Motor neuron (in vitro differentiated cells): Measurements from ENCODE around the gene OGA. TPM values are rescaled to one million over a fixed set of nuclear protein-coding genes. Genes with fewer than 3 reads are reported as not detected.

ENCODE experiments used
- ATAC-seq, 8 experiments: fragments of 200-7000 bp; cut with Tn5 transposase; replicated peaks in 6 of 8; 2 replicates each; pipeline ENCODE4 v1.8.0; 2021; ENCODE audit warnings: mild to moderate bottlenecking in 8 of 8, moderate library complexity in 8 of 8
- H3K27ac ChIP-seq, 2 donors: fragments of 250-450 bp; sonication (Bioruptor Pico); 2 replicates each; pipeline ENCODE4 v1.9.0; 2021; ENCODE audit warnings: antibody characterized with exemption in 2 of 2, mild to moderate bottlenecking in 2 of 2, moderate library complexity in 1 of 2
- H3K4me1 ChIP-seq, 2 donors: fragments of 250-450 bp; sonication (Bioruptor Pico); replicated peaks in 1 of 2; 2 replicates each; pipeline ENCODE4 v1.6.1; 2021; ENCODE audit warnings: antibody characterized with exemption in 2 of 2, mild to moderate bottlenecking in 2 of 2, moderate library complexity in 1 of 2
- H3K4me3 ChIP-seq, 5 donors: fragments of 250-450 bp; sonication (Bioruptor Pico); 2 replicates each; pipeline ENCODE4 v1.9.0; 2021; ENCODE audit warnings: antibody characterized with exemption in 5 of 5, mild to moderate bottlenecking in 5 of 5, moderate library complexity in 4 of 5
- WGBS, 10 experiments: fragments of 450-650 bp; shearing (Covaris generic); methylation state at CpG; one replicate each; pipeline ENCODE4 v1.0.0; 2022; 5-methylcytosine and 5-hydroxymethylcytosine counted together
- in situ Hi-C, 9 experiments: fragments of 400-800 bp; cut with MboI; loops; one replicate each; pipeline ENCODE4 v1.15.0; 2021; ENCODE audit warnings: low sequenced_read_pairs in 9 of 9, low pct_unique_long_range_greater_than_20kb in 2 of 9; ENCODE audit not compliant: unreplicated experiment in 9 of 9
- total RNA-seq, 8 experiments: library from RNA; unstranded; fragments of 300-600 nt; gene quantifications; 2 replicates each; pipeline versions ENCODE4 v1.2.3 to v1.2.4, GENCODE V29; 2022

Gene OGA
- total RNA-seq, 8 experiments from 2014 or later: 70.5 to 193 (median 171) TPM

- in situ Hi-C loops: loop anchor here in 4 of 9 experiments (10.0 to 25.0 kb wide), 2 partner anchors 158 to 166 kb away; no protein-coding TSS in a partner anchor
- peaks cover 15 to 20% of the 10 kb centered on the region in 2 donors for H3K4me1 ChIP-seq
- 67 to 100% (median 84%) methylated on average over 1 to 10 of the region's 41 CpGs; no CpG with 5 or more reads in 4 of the 10 experiments for WGBS, 10 experiments
These were observed 47.7 kb downstream of the OGA start for GRCh38 chr10:101770331-101771215.

GRCh38 chr10:101769541-101770180, 48.6 kb downstream of the OGA start:
- WGBS, 10 experiments: 83% methylated on average over 1 of the region's 5 CpGs; no CpG with 5 or more reads in 9 of the 10 experiments
- in situ Hi-C loops: loop anchor here in 4 of 9 experiments (10.0 to 25.0 kb wide), 2 partner anchors 157 to 165 kb away; no protein-coding TSS in a partner anchor
- ATAC-seq: no peak
- no peak overlapping the region for H3K27ac ChIP-seq
- peaks cover 15 to 18% of the 10 kb centered on the region in 2 donors for H3K4me1 ChIP-seq
- H3K4me3 ChIP-seq: no peak overlapping the region

More at GRCh38 chr10:101770331-101771215, 47.7 kb downstream of the OGA start:
- no peak overlapping the region for H3K4me3 ChIP-seq
- ATAC-seq: no peak
- H3K27ac ChIP-seq: no peak overlapping the region

- WGBS, 10 experiments: 50 to 100% (median 93%) methylated on average over 1 to 5 of the region's 8 CpGs; no CpG with 5 or more reads in 6 of the 10 experiments
- Histone ChIP-seq H3K4me1 (peaks cover 14 to 15% of the 10 kb centered on the region in 2 donors), H3K4me3 (no peak overlapping the region), H3K27ac (no peak overlapping the region)
- in situ Hi-C loops: loop anchor here in 2 of 9 experiments (25.0 kb wide), 1 partner anchor 156 kb away; no protein-coding TSS in a partner anchor
- no peak for ATAC-seq
These were observed 49.5 kb downstream of the OGA start for GRCh38 chr10:101768791-101769170.

- Histone ChIP-seq H3K4me1 (peaks cover 9 to 13% of the 10 kb centered on the region in 2 donors), H3K27ac (no peak overlapping the region), H3K4me3 (no peak overlapping the region)
- in situ Hi-C loops: loop anchor here in 2 of 9 experiments (25.0 kb wide), 1 partner anchor 156 kb away; no protein-coding TSS in a partner anchor
- peak in 1 of 8 experiments; percentile 21 for ATAC-seq
- 22 to 63% (median 50%) methylated on average over 1 to 7 of the region's 14 CpGs; no CpG with 5 or more reads in 5 of the 10 experiments for WGBS, 10 experiments
These were observed 50.1 kb downstream of the OGA start for GRCh38 chr10:101767966-101768790.

DNA sequence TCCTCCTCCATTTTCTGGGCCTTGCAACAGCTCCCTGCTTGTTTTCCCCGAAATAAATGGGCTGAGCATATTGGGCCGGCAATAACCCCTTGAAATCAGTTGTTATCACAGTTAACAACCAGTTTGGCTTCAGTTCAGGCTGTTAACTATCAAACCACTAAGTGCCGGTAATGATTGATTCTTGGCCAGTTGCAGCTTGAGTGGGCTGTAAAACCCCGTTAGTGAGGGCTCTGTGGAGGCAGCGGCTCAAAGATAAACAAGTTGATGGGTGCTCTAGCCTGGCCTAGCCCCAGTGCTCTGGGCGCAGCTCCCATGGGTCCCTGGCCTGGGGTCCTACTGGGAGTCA, 50.7 kb downstream of the OGA start:
- in situ Hi-C loops: loop anchor here in 2 of 9 experiments (25.0 kb wide), 1 partner anchor 155 kb away; no protein-coding TSS in a partner anchor
- 0 to 57% (median 40%) methylated on average over 1 to 2 of the region's 6 CpGs; no CpG with 5 or more reads in 7 of the 10 experiments for WGBS, 10 experiments
- Histone ChIP-seq H3K4me3 (no peak overlapping the region), H3K27ac (no peak overlapping the region), H3K4me1 (peaks cover 7% of the 10 kb centered on the region in 2 donors)
- ATAC-seq: no peak

DNA sequence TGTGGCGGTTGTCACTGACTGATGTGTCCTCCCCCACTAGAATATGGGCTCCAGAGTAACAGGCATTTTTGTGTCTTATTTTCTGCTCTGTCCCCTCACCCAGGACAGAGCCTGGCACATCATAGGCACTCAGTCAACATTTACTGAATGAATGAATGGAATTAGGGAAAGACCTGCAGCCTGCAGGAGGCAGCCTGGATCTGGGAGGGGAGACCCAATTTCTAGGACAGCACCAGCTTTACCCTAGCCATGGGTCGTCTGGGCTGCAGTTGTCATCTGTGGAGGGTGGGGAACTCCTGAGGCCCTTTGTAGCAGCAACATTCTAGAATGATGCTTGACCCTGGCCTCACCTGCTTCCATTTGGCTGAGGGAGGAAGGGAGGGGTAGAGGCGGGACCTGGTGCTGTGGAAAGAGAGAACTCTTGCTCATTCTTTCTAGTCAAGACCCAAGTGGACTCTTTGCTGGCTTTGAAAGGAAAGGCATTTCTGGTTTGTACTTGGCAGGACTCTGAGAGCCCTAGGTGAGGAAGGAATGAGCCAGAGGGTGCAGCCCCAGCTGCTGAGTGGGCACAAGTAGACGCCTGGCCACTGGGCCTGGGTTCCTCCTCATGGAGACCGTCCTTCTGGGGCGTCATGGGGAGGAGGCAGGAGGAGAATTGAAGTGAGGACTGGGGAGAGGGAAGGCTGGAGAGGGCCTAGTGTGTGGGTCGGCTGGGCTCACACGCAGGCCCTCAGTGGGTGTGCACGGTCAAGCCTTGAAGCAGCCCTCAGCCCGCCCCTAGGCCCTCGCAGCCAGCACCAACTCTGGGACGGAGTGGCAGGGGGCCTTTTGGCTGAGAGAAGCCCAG, 51.3 kb downstream of the OGA start:
- 32 to 100% (median 77%) methylated on average over 1 to 5 of the region's 12 CpGs; no CpG with 5 or more reads in 3 of the 10 experiments for WGBS, 10 experiments
- Histone ChIP-seq H3K4me3 (no peak overlapping the region), H3K4me1 (peaks cover 7% of the 10 kb centered on the region in 2 donors), H3K27ac (no peak overlapping the region)
- ATAC-seq: no peak
- in situ Hi-C loops: loop anchor here in 2 of 9 experiments (25.0 kb wide), 1 partner anchor 155 kb away; no protein-coding TSS in a partner anchor

DNA sequence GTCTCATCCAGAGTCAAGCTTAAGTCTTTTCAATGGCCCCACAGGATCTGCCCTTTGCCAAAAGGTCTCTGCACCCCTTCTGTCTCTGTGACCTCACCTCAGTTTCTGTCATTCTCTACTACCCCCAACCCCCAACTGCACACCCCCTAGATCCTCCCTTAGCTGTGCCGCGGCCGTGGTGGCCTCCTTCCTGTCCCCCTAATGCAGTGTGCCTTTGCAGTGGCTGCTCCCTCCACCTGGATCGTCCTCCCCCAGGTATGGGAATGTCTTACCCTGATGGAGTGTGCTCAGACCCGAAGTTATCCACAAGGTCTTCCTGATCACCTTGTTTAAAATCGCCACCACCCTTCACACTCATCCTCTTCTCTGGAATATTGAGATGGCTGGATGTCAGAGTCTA, 51.9 kb downstream of the OGA start:
- no peak overlapping the region for H3K4me3 ChIP-seq
- no peak overlapping the region for H3K27ac ChIP-seq
- in situ Hi-C loops: loop anchor here in 2 of 9 experiments (25.0 kb wide), 1 partner anchor 154 kb away; no protein-coding TSS in a partner anchor
- ATAC-seq: no peak
- H3K4me1 ChIP-seq: peaks cover 7% of the 10 kb centered on the region in 2 donors
- 80 to 83% (median 80%) methylated on average over 1 to 2 of the region's 6 CpGs; no CpG with 5 or more reads in 7 of the 10 experiments for WGBS, 10 experiments

- in situ Hi-C loops: loop anchor here in 2 of 9 experiments (25.0 kb wide), 1 partner anchor 151 kb away; no protein-coding TSS in a partner anchor
- Histone ChIP-seq H3K27ac (no peak overlapping the region), H3K4me1 (peaks cover 11 to 14% of the 10 kb centered on the region in 2 donors), H3K4me3 (no peak overlapping the region)
- WGBS, 10 experiments: 66 to 100% (median 79%) methylated on average over 2 to 3 of the region's 10 CpGs; no CpG with 5 or more reads in 5 of the 10 experiments
- no peak for ATAC-seq
These were observed 55.0 kb downstream of the OGA start for GRCh38 chr10:101763141-101763846.

- 89 to 100% methylated on average over 1 to 3 of the region's 5 CpGs; no CpG with 5 or more reads in 8 of the 10 experiments for WGBS, 10 experiments
These were observed 55.5 kb downstream of the OGA start for GRCh38 chr10:101762736-101763135.

GRCh38 chr10:101761226-101761625, 57.0 kb downstream of the OGA start:
- H3K4me1 ChIP-seq: peaks cover 6 to 8% of the 10 kb centered on the region in 2 donors
- no peak overlapping the region for H3K4me3 ChIP-seq
- in situ Hi-C loops: loop anchor here in 2 of 9 experiments (25.0 kb wide), 1 partner anchor 149 kb away; no protein-coding TSS in a partner anchor
- ATAC-seq: no peak
- WGBS, 10 experiments: 0 to 100% (median 80%) methylated on average over 1 to 3 of the region's 9 CpGs; no CpG with 5 or more reads in 5 of the 10 experiments
- H3K27ac ChIP-seq: no peak overlapping the region

More at GRCh38 chr10:101762736-101763135, 55.5 kb downstream of the OGA start:
- in situ Hi-C loops: loop anchor here in 2 of 9 experiments (25.0 kb wide), 1 partner anchor 150 kb away; no protein-coding TSS in a partner anchor
- Histone ChIP-seq H3K27ac (no peak overlapping the region), H3K4me3 (no peak overlapping the region), H3K4me1 (peaks cover 6 to 9% of the 10 kb centered on the region in 2 donors)
- ATAC-seq: no peak

- WGBS, 10 experiments: 0 to 100% (median 58%) methylated on average over 1 to 3 of the region's 3 CpGs; no CpG with 5 or more reads in 4 of the 10 experiments
- no peak overlapping the region for H3K4me3 ChIP-seq
- H3K4me1 ChIP-seq: peaks cover 6 to 8% of the 10 kb centered on the region in 2 donors
- peak in 2 of 8 experiments; percentile 41 to 71 for ATAC-seq
- in situ Hi-C loops: loop anchor here in 2 of 9 experiments (25.0 kb wide), 1 partner anchor 148 kb away; no protein-coding TSS in a partner anchor
- no peak overlapping the region for H3K27ac ChIP-seq
These were observed 57.7 kb downstream of the OGA start for GRCh38 chr10:101760510-101760909.
